Natural killer cell (primary cell): ENCODE data around the gene SLC15A3. TPM values are rescaled to one million over a fixed set of nuclear protein-coding genes. Genes with fewer than 3 reads are reported as not detected.

Source experiments
- ATAC-seq, 3 donors: fragments of 150-1000 bp in 2 of 3; fragments of 200-7000 bp in 1 of 3; cut with Tn5 transposase; 1 replicate in 1 of 3; 2 replicates in 2 of 3; pipeline ENCODE4 v1.10.0; 2021; ENCODE audit warnings: mild to moderate bottlenecking in 2 of 3, moderate library complexity in 2 of 3
- DNase-seq, 2 donors: peaks; one replicate each; pipeline versions ENCODE4 v3.0.0 to v3.0.0-alpha.2; 2013 to 2021; ENCODE audit warnings: mixed read lengths in 1 of 2
- H3K27ac ChIP-seq: one replicate; pipeline ENCODE4 v1.5.1; 2013; ENCODE audit warnings: mild to moderate bottlenecking, low read length
- H3K27me3 ChIP-seq: one replicate; pipeline ENCODE4 v1.6.1; 2013; ENCODE audit warnings: low read length; ENCODE audit not compliant: control insufficient read depth, insufficient read depth
- H3K36me3 ChIP-seq: one replicate; pipeline ENCODE4 v1.6.1; 2013; ENCODE audit warnings: low read length; ENCODE audit not compliant: control insufficient read depth, insufficient read depth
- H3K4me1 ChIP-seq: one replicate; pipeline ENCODE4 v1.6.1; 2013; ENCODE audit warnings: low read length; ENCODE audit not compliant: control insufficient read depth, insufficient read depth
- H3K4me3 ChIP-seq: one replicate; pipeline ENCODE4 v1.5.1; 2013; ENCODE audit warnings: low read length
- H3K9me3 ChIP-seq: one replicate; pipeline ENCODE4 v1.6.1; 2013; ENCODE audit warnings: low read length; ENCODE audit not compliant: control insufficient read depth, insufficient read depth
- H3K27ac Mint-ChIP-seq, 2 donors: one replicate each; pipeline ENCODE4 v1.8.0; 2022; ENCODE audit warnings: mild to moderate bottlenecking in 2 of 2, mixed read lengths in 2 of 2, moderate library complexity in 1 of 2
- H3K27me3 Mint-ChIP-seq, 2 donors: one replicate each; pipeline ENCODE4 v1.8.0; 2022; ENCODE audit warnings: low read depth in 2 of 2, mixed read lengths in 2 of 2
- H3K36me3 Mint-ChIP-seq: one replicate; pipeline ENCODE4 v1.8.0; 2022; ENCODE audit warnings: mixed read lengths
- H3K4me1 Mint-ChIP-seq, 2 donors: one replicate each; pipeline ENCODE4 v1.8.0; 2022; ENCODE audit warnings: mixed read lengths in 2 of 2
- H3K4me3 Mint-ChIP-seq: one replicate; pipeline ENCODE4 v1.8.0; 2022; ENCODE audit warnings: mild to moderate bottlenecking, moderate library complexity, mixed read lengths
- H3K9me3 Mint-ChIP-seq, 2 donors: one replicate each; pipeline ENCODE4 v1.8.0; 2022; ENCODE audit warnings: mixed read lengths in 2 of 2
- CTCF ChIP-seq: fragments of 200-600 bp; IDR thresholded peaks from one replicate; pipeline ENCODE4 v1.8.0; 2022; ENCODE audit warnings: antibody characterized with exemption
- WGBS: methylation state at CpG from one replicate; pipeline ENCODE4 v1.1.7; 2013; ENCODE audit warnings: missing lambda C conversion rate; ENCODE audit not compliant: insufficient coverage; 5-methylcytosine and 5-hydroxymethylcytosine counted together
- intact Hi-C: fragments of 100-400 bp; cut with micrococcal nuclease; formaldehyde crosslinking; loops from one replicate; pipeline ENCODE4 v1.14.2; 2022
- total RNA-seq, 4 donors: library from RNA; stranded (reverse); fragments of 120-200 nt in 1 of 4; gene quantifications; one replicate each; pipeline versions ENCODE4 v1.2.3 to v1.2.4, GENCODE V29; 2013 to 2022

The SLC15A3 gene
- total RNA-seq, 3 donors from 2014 or later (not counting 1 experiment from before 2014, with no cell fraction given), result 11.6 to 26.5 (median 20.1) TPM

GRCh38 chr11:60914633-60915247 lies 37.2 kb downstream of the SLC15A3 start:
- H3K4me1 ChIP-seq, result peaks cover 63% of the 10 kb centered on the region
- peak overlapping the region; percentile 95 for H3K4me3 Mint-ChIP-seq
- DNase-seq, result peak; percentile 41 to 65

GRCh38 chr11:60913793-60914632 lies 38.0 kb downstream of the SLC15A3 start, which contains the start of gene TMEM109:
TSS of gene TMEM109 (plus strand) at chr11:60914158. CDS start at chr11:60919694, 5,536 bp downstream.
- peak; percentile 64 to 80 (median 69) for ATAC-seq
- H3K9me3 ChIP-seq, result no peaks in the 10 kb centered on the region
- Mint-ChIP-seq H3K4me3 (peak within 1 kb of the TSS; percentile 99), H3K4me1 (peaks cover 50 to 52% of the 10 kb centered on the region in 2 donors), H3K27me3 (no peaks in the 10 kb centered on the region), H3K27ac (peak within 1 kb of the TSS; percentile 92 to 96), H3K9me3 (no peaks in the 10 kb centered on the region), H3K36me3 (no peaks in the 10 kb centered on the region)
- intact Hi-C loops, result no loop called here
- H3K36me3 ChIP-seq, result no peaks in the 10 kb centered on the region
- TF ChIP-seq CTCF, result no peak
- no peaks in the 10 kb centered on the region for H3K27me3 ChIP-seq
- peak within 1 kb of the TSS; percentile 91 for H3K27ac ChIP-seq
- peak within 1 kb of the TSS; percentile 75 for H3K4me3 ChIP-seq
- WGBS, result under 1% methylated on average over 68 of the region's 70 CpGs
- H3K4me1 ChIP-seq, result peaks cover 59% of the 10 kb centered on the region
- DNase-seq, result peak; percentile 79 to 96

More at GRCh38 chr11:60914633-60915247, 37.2 kb downstream of the SLC15A3 start:
- Histone ChIP-seq H3K27me3 (no peaks in the 10 kb centered on the region), H3K36me3 (peaks cover 1% of the 10 kb centered on the region), H3K4me3 (peak overlapping the region; percentile 75), H3K9me3 (no peaks in the 10 kb centered on the region), H3K27ac (peak overlapping the region; percentile 91)
- ATAC-seq, result peak; percentile 16 to 21 (median 17)
- peak overlapping the region; percentile 92 to 96 for H3K27ac Mint-ChIP-seq
- H3K9me3 Mint-ChIP-seq, result no peaks in the 10 kb centered on the region
- no peaks in the 10 kb centered on the region for H3K36me3 Mint-ChIP-seq
- intact Hi-C loops, result loop anchor here (1.0 kb wide), 3 partner anchors 8 to 247 kb away; partner anchors contain the start of genes CCDC86, PRPF19 and VPS37C
- H3K4me1 Mint-ChIP-seq, result peaks cover 57 to 58% of the 10 kb centered on the region in 2 donors
- TF ChIP-seq CTCF, result no peak
- no peaks in the 10 kb centered on the region for H3K27me3 Mint-ChIP-seq
- 2% methylated on average over 30 of the region's 31 CpGs for WGBS

GRCh38 chr11:60912851-60913528 lies 39.0 kb downstream of the SLC15A3 start:
- Mint-ChIP-seq H3K4me1 (peaks cover 50 to 52% of the 10 kb centered on the region in 2 donors), H3K27me3 (peaks cover 0 to 4% of the 10 kb centered on the region in 2 donors), H3K36me3 (no peaks in the 10 kb centered on the region), H3K4me3 (peak overlapping the region; percentile 99), H3K9me3 (no peaks in the 10 kb centered on the region), H3K27ac (peak overlapping the region; percentile 92 to 96)
- H3K4me1 ChIP-seq, result peaks cover 59% of the 10 kb centered on the region
- TF ChIP-seq CTCF, result no peak
- intact Hi-C loops, result no loop called here
- ATAC-seq (no peak), DNase-seq (no peak)
- no peak overlapping the region for H3K4me3 ChIP-seq
- no peaks in the 10 kb centered on the region for H3K27me3 ChIP-seq
- WGBS, result 95% methylated on average over 22 of the region's 22 CpGs
- H3K27ac ChIP-seq, result peak overlapping the region; percentile 91
- H3K36me3 ChIP-seq, result no peaks in the 10 kb centered on the region
- no peaks in the 10 kb centered on the region for H3K9me3 ChIP-seq
